Activated naive CD8-positive, alpha-beta T cell treated with anti-CD3 and anti-CD28 coated beads, Interleukin-2, amount 50 U/mL, for 24 hours (primary cell): ENCODE results near the gene AKAIN1.

Experiments
- ATAC-seq: fragments of 150-1000 bp; cut with Tn5 transposase; one replicate; pipeline ENCODE4 v1.10.0; 2021
- DNase-seq: peaks from one replicate; pipeline ENCODE4 v3.0.0; 2021
- H3K27ac Mint-ChIP-seq: one replicate; pipeline ENCODE4 v1.8.0; 2021; ENCODE audit warnings: mild to moderate bottlenecking, mixed read lengths
- H3K27me3 Mint-ChIP-seq: one replicate; pipeline ENCODE4 v1.8.0; 2021; ENCODE audit warnings: mixed read lengths
- H3K36me3 Mint-ChIP-seq: one replicate; pipeline ENCODE4 v1.8.0; 2021; ENCODE audit warnings: low read depth, mixed read lengths
- H3K4me1 Mint-ChIP-seq: one replicate; pipeline ENCODE4 v1.8.0; 2021; ENCODE audit warnings: mixed read lengths
- H3K4me3 Mint-ChIP-seq: one replicate; pipeline ENCODE4 v1.8.0; 2021; ENCODE audit warnings: mild to moderate bottlenecking, moderate library complexity, mixed read lengths
- H3K9me3 Mint-ChIP-seq: one replicate; pipeline ENCODE4 v1.8.0; 2021; ENCODE audit warnings: mixed read lengths

AKAIN1 gene

DNA sequence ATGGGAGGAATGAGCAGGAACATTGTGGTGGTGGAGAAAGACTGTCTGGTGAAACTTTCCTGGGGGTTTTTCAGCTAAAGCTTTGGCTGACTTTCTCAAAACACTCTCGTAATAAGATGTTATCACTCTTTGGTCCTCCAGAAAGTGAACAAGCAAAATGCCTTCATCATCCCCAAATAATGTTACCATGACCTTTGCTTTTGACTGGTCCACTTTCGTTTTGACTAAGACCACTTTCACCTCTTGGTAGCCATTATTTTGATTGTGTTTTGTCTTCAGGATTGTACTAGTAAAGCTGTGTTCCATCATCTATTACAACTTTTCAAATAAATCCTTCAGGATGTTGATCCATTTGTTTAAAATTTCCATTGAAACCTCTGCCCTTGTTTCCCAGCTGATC, 103.2 kb downstream of the AKAIN1 start:
- Mint-ChIP-seq H3K4me3 (no peak overlapping the region), H3K4me1 (no peaks in the 10 kb centered on the region), H3K9me3 (peaks cover 11% of the 10 kb centered on the region), H3K27ac (no peak overlapping the region), H3K27me3 (peaks cover 1% of the 10 kb centered on the region), H3K36me3 (peaks cover 2% of the 10 kb centered on the region)
- DNase-seq (no peak), ATAC-seq (no peak)
